ENCODE measurements around the gene FRYL. TPM values are rescaled to one million over a fixed set of nuclear protein-coding genes. Genes with fewer than 3 reads are reported as not detected.

The FRYL gene
- polyA plus RNA-seq, 1 donor = 60.6 TPM

GRCh38 chr4:48557478-48557877 is 222.6 kb downstream of the FRYL start:
- DNase-seq = no peak

- DNase-seq = no peak
Measured at GRCh38 chr4:48556268-48556667, 223.8 kb downstream of the FRYL start.

DNA sequence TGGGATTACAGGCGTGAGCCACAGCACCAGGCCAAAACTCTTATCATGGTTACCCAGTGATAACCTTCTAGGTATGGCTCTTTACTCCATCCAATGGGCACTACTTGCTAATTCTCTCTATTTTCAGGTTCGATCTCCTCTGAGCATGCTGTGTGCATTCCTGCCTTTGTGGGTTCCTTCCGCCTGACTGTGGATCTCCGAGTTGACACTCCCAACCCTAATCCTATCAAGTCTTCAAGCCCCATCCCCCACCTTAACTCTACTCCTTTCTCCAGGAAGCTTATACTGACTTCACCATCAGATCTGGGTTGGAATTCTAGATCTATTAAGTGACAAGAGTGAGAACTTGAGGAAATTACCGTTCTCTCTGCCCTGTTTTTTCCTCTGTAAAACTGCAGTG is 225.5 kb downstream of the FRYL start:
- DNase-seq = no peak

DNA sequence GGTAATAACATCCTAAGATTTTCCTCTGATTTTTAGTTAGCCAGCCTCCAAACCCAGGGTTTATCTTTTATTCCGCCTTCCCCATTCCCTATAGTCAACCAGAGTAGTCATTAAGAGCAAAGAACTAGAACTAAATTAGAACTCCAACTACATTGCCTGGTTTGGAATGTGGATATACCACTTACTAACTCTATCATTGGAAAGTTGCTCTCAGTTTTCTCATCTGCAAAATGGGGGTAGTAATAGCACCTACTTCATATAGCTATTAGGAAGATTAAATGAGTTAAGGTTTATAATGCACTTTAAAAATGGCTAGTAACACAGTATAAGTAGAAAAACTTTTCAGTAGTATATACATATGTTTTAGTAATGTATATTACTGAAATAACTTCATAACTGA is 226.4 kb downstream of the FRYL start:
- DNase-seq = no peak

GRCh38 chr4:48546336-48546735 is 233.7 kb downstream of the FRYL start:
- DNase-seq = peak; percentile 20

DNA sequence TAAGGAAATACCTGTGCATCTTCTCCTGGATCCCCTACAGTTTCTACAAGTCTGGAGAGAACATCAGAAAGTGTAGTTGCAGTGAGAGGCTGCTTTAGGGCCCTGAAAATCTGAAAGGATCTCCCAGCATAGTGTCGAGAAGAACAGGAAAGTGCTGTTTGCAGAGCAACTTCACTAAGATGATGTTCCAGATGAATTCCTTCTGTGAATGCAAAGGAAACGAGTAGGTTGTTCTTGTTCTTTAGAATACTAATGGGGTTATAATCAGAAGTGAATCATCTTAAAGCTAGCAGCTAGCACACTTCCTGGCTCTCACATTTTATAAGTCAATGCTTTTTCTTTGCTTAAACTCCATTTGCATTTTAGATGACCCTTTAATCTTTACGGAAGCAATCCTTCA is 236.3 kb downstream of the FRYL start:
- no peak for DNase-seq

DNA sequence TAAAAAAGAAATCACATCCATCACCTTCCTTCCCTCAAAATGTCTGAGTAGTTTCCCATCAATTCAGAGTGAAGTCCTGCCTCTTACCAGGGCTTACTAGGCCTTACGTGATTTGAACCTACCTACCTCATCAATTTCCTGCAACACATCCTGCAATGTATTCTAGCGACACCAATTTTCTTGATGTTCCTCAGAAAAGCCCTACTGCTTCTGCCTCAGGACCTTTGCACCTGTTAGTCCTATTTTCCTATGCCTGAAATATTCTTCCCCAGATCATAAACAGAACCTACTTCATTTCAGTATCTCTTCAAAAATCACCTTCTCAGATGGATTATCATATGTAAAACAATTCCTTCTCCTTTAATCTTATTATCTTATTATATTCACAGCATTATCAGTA is 237.2 kb downstream of the FRYL start:
- no peak for DNase-seq

- no peak for DNase-seq
Measured at GRCh38 chr4:48539597-48539996, 240.5 kb downstream of the FRYL start.

DNA sequence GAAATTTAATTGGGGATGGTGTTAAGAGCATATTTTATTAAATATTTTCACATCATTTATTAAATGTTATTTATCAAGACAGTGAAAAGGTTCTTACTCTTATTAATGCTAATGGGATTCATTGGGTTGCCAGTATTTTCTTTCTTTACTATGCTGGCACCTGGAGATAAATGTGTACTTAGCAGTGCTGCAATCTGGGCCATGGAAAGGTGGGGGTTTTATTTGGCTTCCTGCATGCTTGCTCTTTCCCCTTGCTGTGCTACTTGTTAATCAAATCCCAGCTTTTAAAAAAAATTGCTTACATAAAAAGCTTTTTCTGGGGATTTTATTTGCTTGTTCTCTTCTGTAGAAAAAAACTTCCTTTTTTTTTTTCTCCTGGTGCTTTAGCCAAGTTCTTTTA is 241.7 kb downstream of the FRYL start:
- no peak for DNase-seq

DNA sequence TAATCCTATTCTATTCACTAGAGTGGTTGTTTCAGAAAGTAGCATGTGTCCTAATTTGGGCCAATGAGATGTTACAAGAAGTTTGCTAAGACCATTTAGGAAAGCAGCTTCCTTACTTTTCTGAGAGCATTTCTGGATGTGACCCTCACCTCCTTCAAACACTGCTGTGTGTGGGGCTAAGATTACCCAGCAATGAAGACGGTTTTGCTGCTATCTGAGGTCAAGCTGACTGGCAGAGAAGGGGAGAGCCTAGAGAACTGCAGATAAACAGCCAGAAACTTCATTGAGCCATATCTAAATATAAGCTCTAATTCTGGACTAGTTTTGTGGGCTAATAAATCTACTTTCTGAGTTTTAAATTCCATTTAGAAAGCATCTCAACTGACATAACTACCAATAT is 253.7 kb downstream of the FRYL start:
- no peak for DNase-seq

DNA sequence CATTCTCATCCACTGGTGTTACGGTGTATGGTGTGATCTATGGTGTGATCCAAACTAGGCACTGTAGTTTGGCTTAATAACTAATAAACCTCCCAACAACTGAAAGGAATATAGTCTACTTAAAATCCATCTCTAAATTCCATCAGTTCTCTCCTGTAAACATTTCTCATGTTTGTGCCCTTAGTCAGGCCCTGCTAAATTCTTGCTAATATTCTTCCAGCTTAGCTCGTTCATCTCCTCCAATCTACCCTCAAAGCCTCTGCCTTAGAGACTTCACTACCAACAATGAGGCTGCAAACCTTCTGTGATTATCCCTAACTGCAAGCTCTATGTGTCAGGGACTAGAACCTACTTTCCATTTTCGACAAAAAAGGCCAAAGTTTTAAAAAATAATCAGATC is 261.9 kb downstream of the FRYL start:
- no peak for DNase-seq

GRCh38 chr4:48509543-48509942 is 270.5 kb downstream of the FRYL start:
- DNase-seq = no peak

DNA sequence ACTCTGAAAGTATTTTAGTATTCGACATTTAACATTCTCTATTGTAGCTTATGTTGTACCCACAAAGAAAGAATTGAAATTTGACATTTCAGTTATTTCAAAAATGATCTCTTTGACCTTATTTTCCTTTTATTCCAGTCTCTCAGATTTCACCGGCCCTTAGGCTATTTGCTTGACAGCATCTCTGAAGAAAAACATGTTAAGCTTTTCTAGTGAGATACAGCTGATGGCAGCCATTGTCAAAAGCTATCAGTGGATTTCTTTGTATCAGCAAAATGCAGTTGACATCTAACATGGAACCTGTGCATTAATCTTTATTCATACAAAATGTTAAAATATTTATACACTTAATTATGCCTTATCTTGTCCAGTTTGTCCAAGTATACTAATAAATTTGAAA is 273.4 kb downstream of the FRYL start:
- no peak for DNase-seq

DNA sequence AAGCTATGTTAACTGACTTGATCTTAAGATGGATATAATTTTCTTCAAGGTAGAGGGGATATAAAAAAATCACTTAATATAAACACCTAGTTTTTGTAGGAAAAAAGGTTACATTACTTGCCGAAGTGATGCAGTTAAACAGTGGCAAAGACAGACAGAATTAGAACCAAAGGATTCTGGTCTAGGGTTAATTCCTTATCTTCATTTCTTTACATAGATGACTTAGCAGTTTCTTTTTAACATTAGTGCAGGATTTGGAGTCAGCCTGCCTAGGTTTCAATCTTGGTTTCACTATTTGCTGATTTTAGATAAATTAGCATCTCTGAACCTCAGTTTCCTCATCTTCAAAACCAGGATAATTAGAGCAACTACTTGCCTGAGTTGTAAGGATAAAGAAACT is 275.7 kb downstream of the FRYL start:
- DNase-seq = no peak

- no peak for DNase-seq
Measured at GRCh38 chr4:48504026-48504330, 276.1 kb downstream of the FRYL start.

GRCh38 chr4:48503233-48504025 is 276.6 kb downstream of the FRYL start:
- no peak for DNase-seq

GRCh38 chr4:48499551-48500066 is 280.5 kb downstream of the FRYL start:
- no peak for DNase-seq

- DNase-seq = no peak
Measured at GRCh38 chr4:48498895-48499294, 281.2 kb downstream of the FRYL start.

DNA sequence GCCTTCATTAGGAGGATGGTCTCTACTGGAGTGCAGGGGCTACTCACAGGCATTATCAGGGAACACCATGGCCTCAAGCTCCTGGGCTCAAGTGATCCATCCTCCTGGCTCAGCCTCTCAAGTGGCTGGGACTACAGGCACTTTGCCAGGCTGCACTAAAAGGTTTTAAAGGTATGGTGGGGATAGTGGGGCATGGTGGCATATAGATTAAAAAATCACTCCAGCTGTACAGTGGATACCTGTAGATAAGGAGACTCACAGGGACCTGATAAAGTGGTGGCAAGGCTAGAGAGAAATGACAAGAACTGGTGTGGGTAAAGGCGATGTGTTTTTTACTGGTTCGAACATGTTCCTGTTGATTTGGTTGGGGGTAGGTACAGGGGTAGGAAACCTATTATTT is 284.1 kb downstream of the FRYL start:
- no peak for DNase-seq

- no peak for DNase-seq
Measured at GRCh38 chr4:48493452-48494100, 286.5 kb downstream of the FRYL start.

- DNase-seq = no peak
Measured at GRCh38 chr4:48491514-48492176, 288.4 kb downstream of the FRYL start.

DNA sequence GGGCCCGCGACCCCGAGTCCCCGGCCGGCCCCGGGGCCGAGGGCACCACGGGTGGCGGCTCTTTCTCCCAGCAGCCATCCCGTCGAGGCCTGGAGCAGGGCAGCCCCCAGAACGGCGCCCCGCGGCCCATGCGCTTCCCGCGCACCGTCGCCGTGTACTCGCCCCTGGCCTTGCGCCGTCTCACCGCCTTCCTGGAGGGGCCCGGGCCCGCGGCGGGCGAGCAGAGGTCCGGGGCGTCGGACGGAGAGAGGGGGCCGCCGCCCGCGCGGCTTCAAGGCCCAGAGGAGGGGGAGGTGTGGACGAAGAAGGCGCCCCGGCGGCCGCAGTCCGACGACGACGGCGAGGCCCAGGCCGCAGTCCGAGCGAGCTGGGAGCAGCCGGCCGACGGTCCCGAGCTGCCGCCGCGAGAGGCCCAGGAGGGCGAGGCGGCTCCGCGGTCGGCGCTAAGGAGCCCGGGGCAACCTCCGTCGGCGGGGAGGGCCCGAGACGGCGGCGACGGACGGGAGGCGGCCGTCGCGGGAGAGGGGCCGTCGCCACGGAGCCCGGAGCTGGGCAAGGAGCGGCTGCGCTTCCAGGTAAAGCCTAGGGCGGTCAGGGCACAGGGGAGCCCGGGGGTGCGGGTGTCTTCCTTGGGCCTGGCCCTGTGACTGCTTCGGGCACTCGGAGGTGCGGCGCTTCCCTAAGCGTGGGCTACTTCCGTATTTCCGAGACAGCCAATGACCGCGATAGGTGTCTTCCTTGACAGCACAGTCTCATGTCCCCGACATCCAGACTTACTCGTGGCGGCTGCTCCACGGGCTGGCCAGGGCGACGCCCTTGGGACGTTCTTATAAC is 289.2 kb downstream of the FRYL start:
- no peak for DNase-seq
